GM21423 (cell line): ENCODE measurements around the gene RBM19.

Source experiments
- ATAC-seq: cut with Tn5 transposase; IDR thresholded peaks from one replicate; pipeline ENCODE4 v1.9.1; 2021; ENCODE audit warnings: mild to moderate bottlenecking, moderate library complexity; ENCODE audit not compliant: unreplicated experiment

Gene RBM19

DNA sequence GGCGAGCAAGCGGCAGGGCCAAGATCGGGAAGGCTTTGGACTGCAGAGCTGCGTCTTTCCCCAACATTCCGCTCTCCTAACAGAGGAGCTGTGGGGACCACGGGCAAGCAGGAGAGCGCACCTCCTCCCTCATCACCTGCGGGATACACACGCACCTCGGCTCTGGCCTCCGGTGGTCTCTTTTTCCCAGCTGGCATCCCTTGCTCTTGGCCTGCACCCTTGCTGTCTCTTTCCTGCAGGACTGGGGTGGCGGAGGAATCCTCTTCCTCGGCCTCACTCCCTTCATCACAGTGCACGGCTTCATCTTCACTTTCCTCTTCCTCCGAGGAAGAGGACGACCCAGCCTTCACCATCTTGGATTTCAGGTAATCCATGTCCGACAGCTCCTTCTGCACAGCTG lies 8.5 kb downstream of the RBM19 start:
- no peak for ATAC-seq

DNA sequence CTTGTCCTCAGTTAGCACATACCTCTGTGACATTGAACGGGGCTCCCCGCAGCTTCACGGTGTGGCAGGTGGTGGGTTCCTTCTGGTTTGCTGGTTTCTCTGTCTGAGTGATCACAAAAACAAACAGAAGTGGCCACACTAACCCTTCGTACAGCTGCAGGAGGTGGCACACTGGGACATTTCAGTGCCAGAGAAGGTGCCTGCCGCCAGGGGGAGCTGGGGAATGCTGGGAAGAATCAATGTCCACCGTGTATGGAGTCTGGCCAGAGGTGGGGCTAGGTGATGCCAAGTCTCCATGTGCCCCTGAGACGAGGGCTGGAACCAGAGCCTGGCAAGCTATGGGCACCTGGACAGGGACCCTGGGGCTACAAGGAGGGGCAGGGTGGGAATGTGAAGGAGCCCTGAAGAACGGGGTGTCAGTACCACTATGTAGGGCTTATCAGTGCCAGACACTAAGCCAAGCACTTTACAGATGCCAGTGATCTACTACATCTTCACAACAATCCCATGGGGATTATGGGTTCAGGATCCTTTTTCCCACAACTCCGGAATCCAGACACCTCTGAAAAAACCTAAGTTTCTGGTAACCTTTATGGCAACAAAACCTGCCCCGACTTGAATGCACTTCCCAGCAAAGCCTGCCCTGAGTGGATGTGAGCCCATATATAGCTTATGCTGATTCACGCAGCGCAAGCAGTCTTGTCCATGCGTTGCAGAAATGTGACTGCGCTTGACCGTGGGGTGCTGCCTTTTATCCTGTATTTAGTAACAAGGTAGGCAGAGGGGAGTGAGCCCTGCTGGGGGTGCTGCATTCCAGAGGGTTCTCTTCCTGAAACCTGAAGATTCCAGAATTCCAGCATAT lies 10.8 kb downstream of the RBM19 start:
- no peak for ATAC-seq

DNA sequence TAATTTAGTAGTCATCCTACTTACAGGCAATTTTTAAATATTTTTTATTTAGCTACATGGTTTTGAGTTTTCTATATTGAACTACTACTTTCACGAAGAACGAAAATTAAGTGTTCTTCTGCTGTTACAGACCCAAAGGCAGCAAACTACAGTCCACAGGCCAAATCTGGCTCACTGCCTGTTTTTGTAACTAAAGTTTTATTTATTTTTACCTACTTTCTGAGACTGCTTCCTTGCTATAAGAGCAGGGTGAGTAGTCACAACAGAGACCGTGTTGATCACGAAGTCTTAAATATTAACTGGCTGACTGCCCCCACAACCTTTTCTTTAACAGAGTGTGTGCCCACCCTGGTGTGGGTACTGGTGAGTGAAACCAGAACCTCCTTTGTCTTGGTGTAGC lies 11.6 kb downstream of the RBM19 start:
- ATAC-seq: no peak

DNA sequence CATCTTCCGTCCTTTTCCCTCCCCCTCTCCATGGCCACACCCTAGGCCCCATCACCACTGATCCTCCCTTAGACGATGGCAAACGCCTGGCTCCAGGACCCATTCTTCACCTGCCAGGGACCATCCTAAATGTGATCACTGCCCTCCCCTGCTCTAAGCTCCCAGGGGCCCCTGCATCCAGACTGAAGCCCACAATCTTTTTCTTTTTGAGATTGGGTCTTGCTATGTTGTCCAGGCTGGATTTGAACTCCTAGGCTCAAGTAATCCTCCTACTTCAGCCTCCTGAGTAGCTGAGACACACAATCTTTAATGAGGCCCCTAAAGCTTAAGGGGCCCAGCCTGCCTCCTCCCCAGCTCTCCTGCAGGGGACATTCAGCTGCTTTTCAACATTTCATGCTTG lies 15.3 kb downstream of the RBM19 start:
- no peak for ATAC-seq

DNA sequence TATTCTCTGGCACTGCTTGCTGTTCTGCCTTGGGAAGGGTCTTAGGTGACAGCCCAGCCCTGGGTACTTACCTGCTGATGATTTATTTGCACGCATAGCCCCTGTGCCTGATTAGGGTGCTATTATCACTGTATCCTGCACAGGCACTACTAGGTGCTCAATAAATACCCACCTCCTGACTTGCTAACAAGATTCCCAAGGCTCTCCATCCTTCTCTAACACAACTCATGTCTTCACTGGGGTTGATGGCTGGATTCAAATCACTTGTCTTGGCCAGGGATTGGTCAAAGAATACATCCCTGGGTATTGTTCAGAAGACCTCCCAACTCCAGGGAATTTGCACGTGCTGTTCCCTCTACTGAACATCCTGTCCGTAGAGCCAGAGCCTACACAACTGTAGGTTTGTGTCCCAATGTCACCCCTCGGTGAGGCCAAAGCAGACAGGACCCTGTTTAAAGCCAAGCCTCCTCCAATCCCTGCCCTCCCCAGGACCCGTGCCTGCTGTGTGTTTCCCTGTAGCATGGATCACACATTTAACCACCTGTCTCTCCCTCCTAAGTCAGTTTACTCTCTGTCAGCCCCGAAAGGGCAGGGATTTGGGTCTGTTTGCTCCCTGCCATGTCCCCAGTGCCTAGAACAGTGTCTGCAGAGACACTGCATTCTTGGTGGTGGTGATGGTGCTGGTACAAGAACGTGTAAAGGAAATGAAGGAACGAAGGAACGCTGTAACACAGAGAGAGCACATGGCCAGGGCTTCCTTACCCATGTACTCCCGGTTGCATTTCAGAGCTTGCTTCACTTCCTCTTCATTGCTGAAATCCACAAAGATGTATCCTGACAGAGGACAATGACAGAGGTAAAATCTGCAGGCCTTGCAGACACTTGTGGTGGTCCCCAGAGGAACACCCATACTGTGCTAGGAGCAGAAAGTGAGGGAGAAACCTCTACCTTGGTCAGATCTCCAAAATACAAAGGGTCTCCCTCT lies 16.5 kb downstream of the RBM19 start:
- ATAC-seq: no peak

DNA sequence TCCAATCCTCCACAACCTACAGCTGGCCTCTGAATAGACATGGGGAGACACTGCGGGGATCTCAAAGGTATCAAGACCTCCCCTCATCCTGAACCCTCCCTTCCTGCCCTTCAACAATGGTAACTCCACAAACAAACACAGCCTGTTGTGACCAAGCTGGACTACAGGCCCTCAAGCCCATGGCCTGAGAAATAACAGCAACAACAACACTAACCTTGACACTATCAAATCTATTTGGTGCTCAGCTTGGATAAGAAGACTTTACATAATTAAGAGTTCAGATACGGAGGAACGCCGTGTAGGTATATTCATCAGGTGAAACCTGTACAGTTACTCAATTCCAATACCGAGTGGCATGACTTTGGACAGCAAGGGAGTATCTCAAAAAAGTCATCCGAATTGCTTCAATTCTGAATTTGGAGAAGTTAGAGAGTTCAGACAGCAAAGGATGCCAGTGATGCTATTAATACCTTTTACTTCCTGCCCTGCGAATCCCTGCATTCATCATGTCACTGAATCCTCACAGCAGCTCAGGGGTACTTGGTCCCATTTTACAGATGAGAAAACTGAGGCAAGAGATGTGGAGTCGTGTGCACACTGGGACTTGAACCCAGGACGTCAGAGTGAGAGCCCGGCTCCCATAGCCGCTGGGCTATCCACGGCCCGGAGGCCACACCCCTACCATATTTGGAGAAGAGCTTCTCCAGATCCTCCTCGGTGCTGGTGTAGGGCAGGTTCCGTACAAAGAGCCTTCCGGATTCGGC lies 17.8 kb downstream of the RBM19 start:
- ATAC-seq: no peak

DNA sequence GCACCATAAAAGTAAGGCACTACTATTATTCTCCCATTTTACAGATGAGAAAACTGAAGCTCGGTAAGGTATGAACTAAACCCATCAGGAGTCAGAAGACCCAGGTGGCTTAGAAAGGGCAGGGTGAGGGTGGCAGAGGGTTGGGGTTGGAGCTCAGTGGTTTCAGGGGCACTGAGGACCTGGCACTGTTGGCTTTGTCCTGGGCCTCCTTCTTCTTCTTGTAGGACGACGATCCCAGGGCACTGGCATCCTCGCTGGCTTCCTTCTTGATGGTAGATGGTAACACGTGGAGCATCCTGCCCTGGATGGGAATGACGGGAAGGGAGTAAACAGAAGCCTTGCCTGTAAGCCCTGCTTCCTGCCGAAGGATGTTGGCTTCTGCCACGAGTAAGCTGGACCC lies 19.9 kb downstream of the RBM19 start:
- ATAC-seq: no peak

DNA sequence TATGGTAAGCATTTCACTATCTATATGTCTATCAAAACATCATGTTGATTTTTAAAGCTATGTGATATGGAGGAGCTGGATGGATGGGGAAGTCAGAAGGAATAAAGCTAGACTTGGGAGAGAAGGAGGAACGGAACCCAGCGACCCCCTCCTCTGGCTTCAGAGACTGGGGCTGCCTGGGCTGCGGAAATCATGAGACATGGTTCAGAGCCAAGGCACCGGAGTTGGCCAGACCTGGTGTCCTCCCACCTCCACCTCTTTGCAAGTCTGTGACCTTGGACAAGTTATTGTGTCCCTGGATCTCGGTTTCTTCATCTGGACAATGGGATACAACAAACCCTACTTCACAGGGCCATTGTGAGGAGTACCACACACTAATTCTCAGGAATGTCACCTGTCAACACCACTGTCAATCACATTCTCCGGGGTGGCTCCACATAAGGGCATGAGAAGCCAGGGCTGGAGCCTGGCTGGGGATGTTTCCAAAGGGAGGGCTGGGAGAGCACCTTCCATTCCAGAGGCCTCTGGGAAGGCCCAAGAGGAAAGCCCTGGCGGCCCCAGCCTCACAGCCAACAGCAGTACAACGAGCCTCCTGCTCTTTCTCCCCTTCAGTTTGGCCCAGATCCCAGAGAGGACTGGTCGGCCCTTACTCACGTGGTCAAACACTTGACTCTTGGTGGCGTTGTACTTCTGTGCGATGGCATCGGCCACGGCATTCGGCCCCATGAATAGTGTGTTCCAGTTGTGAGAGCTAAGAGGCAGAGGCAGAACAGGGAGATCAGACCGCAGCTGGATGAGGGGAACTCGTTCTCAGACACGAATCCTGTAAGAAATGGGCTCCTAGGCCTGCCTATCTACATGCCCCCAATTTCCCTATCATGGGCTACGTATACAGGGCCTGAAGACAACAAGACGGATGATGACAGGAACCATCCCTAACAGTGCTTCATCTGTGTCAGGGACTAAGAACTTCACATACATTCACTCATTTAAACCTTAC lies 20.7 kb downstream of the RBM19 start:
- ATAC-seq: no peak

DNA sequence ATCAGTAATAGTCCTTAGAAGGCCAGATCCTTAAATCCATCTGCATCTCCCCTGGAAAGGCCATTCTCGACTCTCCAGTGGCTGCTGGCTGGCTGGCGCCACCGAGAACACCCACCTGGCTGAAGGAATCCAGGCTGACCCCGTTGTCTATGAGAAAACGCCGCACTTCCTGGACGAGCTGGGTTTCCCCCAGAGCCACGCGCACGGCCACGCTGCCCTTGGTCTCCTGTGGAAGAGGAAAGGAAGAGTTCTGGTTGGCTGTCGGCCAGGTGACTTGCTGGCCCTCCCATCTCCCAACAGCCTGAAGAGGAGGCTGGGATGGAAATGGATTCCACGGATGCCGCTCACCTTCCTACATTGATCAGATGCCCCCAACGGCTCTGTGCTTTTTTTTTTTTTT lies 23.9 kb downstream of the RBM19 start:
- ATAC-seq: no peak

DNA sequence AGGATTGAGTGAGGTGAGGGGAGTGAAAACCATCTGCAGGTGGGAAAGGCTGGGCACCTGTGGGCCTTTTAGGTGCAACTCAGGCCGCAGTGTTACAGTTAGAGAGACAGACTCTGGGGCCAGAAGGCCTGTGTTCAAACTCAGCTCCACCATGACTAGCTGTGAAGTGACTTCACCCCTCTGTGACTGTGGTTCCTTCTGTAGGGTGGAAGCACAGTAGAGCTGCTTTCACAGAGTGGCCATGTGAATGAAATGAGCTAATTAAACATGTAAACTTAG lies 25.0 kb downstream of the RBM19 start:
- ATAC-seq: no peak

DNA sequence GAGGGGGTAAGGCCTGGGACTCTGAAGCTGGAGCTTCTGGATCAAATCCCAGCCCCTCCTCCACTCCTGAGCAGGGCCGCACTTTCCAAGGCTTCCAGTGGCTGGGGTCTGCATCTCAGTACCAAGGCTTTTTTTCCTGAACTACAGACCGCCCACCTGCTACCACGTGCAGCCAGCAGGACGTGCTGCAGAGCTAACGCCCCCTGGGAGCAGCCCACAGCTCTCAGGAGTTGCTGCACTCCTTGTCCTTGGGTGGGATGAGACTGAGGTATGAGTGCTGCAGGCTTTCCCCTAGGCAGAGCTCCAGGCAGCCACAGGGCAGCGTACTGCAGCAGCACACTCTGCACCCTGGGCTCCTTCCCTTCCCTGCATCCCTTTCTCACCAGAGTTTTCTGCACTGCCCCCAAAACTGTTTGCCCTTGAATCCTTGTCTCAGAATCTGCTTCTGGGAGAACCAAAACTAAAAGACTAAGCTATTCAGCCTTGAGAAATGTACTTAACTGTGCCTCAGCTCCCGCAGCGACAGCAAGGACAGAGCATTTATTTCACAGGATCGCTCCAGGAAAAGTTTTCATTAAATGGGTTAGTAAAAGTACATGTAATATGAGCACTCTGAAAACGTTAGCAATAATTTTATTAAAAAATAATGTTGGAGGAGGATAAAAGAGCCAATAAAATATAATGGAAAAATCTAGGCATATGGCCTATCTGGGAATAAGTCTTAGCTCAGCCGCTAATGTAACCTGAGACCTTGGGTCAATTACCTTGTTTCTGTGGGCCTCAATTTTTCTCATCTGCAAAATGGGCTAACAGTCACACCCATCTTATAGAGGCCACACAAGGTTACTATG lies 25.5 kb downstream of the RBM19 start:
- no peak for ATAC-seq

DNA sequence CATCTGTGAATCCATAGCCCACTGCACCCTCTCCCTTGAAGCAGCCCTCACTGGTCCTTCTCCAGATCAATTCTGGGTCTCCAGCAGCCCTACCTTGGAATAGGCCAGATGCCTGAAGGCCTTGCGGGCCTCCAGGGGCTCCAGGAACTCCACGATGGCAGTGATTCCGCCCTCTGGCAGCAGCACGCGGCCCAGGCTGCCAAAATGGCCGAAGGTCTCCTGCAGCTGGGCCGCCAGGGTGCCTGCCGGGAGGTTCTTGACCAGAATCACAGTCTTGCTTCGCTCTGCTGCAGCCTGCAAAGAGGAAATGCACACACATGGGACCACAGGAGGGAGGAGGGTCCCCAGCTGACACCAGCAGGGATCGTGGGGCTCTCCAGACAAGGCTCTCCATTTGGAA lies 26.3 kb downstream of the RBM19 start:
- no peak for ATAC-seq

DNA sequence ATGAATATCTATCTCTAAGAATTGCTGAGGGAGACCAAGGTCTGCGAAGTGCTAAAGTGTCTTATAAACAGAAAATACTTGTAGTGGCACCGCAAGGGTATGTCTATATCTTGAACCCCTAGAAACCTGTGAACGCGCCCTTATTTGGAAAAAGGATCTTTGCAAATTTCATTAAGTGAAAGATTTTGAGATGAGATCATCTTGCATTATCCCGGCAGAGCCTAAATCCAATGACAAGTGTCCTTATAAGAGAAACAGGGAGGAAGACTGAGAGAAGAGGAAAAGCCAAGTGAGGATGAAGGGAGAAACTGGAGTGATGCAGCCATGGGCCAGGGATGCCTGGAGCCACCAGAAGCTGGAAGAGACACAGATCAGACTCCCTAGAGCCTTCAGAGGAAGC lies 27.7 kb downstream of the RBM19 start:
- no peak for ATAC-seq

DNA sequence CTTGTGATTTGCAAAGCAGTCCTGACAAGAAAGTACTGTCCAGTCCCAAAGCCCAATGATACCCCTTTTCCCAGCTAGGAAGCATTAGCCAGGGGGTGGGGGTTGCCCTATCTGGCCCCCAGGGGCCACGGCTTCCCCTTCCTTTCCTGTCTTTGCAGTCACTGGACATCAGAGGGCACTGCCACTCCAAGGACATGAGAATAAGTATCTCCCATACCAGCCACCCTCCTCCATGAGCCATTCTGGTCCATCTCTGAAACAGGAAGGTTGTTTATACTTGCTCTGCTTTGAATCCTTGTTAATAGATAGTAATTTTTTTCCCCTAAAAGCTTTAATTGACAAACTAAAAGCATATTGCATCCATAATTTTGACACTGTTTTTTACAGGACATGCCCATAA lies 29.7 kb downstream of the RBM19 start:
- no peak for ATAC-seq

DNA sequence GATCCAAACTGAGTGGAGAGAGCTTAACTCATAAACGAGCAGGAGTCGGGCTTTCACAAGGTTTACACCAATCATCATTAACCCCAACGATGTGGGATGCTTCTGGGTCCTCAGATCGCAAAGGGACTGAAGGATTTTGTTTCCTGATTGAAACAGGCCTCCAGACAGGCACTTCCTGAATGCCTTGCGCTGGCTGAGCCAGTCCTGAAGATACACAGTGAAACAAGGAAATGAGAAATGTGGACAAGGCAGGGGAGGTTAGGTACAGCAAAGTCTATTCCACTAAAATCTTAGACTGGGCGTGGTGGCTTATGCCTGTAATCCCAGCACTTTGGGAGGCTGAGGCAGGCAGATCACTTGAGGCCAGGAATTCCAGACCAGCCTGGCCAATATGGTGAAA lies 30.7 kb downstream of the RBM19 start:
- no peak for ATAC-seq

DNA sequence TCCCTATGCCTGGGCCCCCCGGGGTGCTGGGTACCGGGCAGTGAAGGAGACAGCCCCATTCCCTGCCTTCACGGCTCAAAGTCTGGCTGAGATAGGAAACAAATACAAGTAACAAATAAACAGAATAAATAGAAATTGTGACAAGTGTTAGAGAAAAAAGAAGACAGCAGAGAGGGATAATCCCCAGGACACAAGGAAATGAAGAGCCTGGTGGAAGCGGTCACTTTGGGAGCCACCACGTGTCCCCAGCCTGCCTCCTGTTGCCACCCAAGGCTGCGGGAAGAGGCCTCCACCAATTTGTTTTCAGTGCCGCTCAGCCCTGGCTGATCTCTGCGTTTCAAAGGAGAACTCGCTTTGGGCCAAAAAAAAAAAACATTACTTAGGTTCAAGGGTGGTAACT lies 31.2 kb downstream of the RBM19 start:
- ATAC-seq: no peak

DNA sequence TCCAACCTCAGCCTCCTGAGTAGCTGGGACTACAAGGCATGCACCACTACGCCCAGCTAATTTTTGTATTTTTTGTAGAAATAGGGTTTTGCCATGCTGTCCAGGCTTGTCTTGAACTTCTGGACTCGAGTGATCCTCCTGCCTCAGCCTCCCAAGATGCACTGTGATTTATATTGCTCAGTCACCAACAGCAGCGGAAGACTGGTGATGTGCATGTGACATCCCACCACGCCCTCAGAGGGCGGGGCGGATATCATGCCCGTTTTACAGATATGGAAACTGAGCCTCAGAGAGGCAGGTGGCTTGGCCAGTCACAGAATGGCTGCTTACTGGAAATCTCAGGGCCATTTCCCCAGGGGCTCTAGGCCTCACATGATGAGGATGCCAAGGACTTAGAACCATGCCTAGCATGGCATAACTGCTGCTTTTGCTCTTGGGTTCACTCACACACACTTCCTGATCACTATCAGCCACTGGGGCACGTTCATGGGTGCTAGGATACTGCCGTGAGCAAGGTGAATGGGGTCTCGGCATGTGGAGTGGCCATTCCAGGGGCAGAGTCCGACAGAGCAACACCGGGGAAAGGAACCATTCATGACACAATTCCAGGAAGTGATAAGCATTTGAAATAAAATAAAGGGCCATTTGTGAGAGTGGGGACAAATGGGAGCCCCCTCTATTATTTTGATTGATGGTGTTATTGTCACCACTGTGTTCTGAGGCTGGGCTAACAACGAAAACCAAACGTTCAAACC lies 31.9 kb downstream of the RBM19 start:
- no peak for ATAC-seq

DNA sequence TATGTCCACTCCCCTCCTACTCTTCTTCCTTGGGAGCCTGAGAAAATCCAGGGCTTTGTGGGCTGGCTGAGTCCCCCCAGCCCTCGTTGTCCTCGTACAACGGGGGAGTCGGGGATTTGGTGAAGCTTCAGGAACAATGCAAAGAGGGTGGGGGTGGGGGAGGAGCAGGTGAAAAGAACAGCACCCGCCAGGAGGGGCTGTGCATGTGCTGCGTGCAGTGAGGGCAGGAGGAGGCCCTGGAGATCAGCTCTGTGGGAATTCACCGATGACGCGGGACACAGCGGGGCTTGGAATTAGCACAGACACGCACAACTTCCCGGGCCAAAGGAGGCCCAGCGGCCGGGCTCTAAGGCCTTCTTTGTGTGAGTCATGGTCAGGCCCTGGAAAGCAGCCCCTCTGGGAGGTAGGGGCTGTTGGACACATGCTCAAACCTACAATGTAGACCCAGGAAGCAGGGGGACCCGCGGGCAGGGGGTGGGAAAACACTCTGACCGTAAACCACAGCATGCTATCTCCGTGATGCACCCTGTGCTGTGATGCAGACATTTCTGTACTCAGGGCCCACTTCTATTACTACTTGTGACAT lies 32.8 kb downstream of the RBM19 start:
- ATAC-seq: no peak
